Endothelial cell of umbilical vein (primary cell): ENCODE data around the gene LIN7A. TPM values are rescaled to one million over a fixed set of nuclear protein-coding genes. Genes with fewer than 3 reads are reported as not detected.

Experiments
- BruUV-seq: library from RNA; stranded (reverse); fragments of 400-500 nt; replicated peaks from 2 replicates; lab custom pipeline; 2021; lab: Mats Ljungman, UMichigan
- CTCF ChIA-PET: fragments of 300-600, 350-600 bp; sonication (Branson Sonifier 250); formaldehyde crosslinking; loops from one replicate; lab custom pipeline; 2021; ENCODE audit warnings: antibody characterized with exemption, inconsistent platforms; lab: Charles Lee
- POLR2A ChIA-PET: fragments of 300-600, 350-600 bp; sonication (Branson Sonifier 250); formaldehyde crosslinking; loops from one replicate; lab custom pipeline; 2021; ENCODE audit warnings: antibody characterized with exemption, inconsistent platforms; lab: Charles Lee
- DNase-seq: peaks from one replicate; pipeline ENCODE4 v3.0.0-alpha.2; 2011; ENCODE audit warnings: low read depth, low spot score
- FAIRE-seq: peaks from 2 replicates; lab custom pipeline; 2011; peaks lifted over from hg19 to GRCh38; lab: Jason Lieb, UNC
- H2AFZ ChIP-seq: 2 replicates; pipeline ENCODE4 v1.6.0; 2012; ENCODE audit warnings: low read depth, low read length, control low read depth, inconsistent platforms
- H3K27ac ChIP-seq: 2 replicates; pipeline ENCODE4 v1.5.1; 2011; ENCODE audit warnings: low read depth, mild to moderate bottlenecking, control low read depth, low read length, moderate library complexity; ENCODE audit not compliant: insufficient read depth
- H3K27me3 ChIP-seq, 2 experiments: 2 replicates each; pipeline versions ENCODE4 v1.6.0 to v1.6.1; 2011; ENCODE audit warnings: low read length in 2 of 2, mixed read lengths in 1 of 2; ENCODE audit not compliant: control insufficient read depth in 2 of 2, insufficient read depth in 2 of 2
- H3K36me3 ChIP-seq, 2 experiments: 2 replicates in 1 of 2; 3 replicates in 1 of 2; pipeline ENCODE4 v1.5.1; 2011; ENCODE audit warnings: low read length in 2 of 2, mild to moderate bottlenecking in 1 of 2, moderate library complexity in 1 of 2; ENCODE audit not compliant: control insufficient read depth in 2 of 2, insufficient read depth in 2 of 2; ENCODE audit errors: extremely low read depth in 1 of 2
- H3K4me1 ChIP-seq: 3 replicates; pipeline ENCODE4 v1.5.1; 2011; ENCODE audit warnings: mild to moderate bottlenecking, low read length; ENCODE audit not compliant: control insufficient read depth, insufficient read depth; ENCODE audit errors: extremely low read depth
- H3K4me2 ChIP-seq: 2 replicates; pipeline ENCODE4 v1.6.1; 2011; ENCODE audit warnings: low read length, control low read depth, mixed read lengths; ENCODE audit not compliant: insufficient read depth
- H3K4me3 ChIP-seq, 3 experiments: fragments of 200-600 bp in 1 of 3; sonication (generic), shearing (Covaris generic) in 1 of 3; replicated peaks in 1 of 3; 2 replicates each; pipeline ENCODE4 v1.5.1; 2011 to 2016; ENCODE audit warnings: control low read depth in 3 of 3, low read length in 3 of 3, mild to moderate bottlenecking in 2 of 3, inconsistent platforms in 1 of 3, low read depth in 1 of 3, moderate library complexity in 1 of 3; ENCODE audit not compliant: insufficient read depth in 1 of 3
- H3K79me2 ChIP-seq: 2 replicates; pipeline ENCODE4 v1.6.0; 2012; ENCODE audit warnings: low read length, inconsistent platforms; ENCODE audit not compliant: control insufficient read depth, insufficient read depth
- H3K9ac ChIP-seq: replicated peaks from 2 replicates; pipeline ENCODE3; 2011; ENCODE audit warnings: low read length, control low read depth; ENCODE audit not compliant: insufficient read depth; ENCODE audit errors: extremely low read depth
- H3K9me1 ChIP-seq: replicated peaks from 3 replicates; pipeline ENCODE4 v1.6.0; 2011; ENCODE audit warnings: mild to moderate bottlenecking, low read length; ENCODE audit not compliant: control insufficient read depth, insufficient read depth; ENCODE audit errors: extremely low read depth
- H3K9me3 ChIP-seq: replicated peaks from 2 replicates; pipeline ENCODE4 v1.5.1; 2012; ENCODE audit warnings: low read length, inconsistent platforms; ENCODE audit not compliant: control insufficient read depth, insufficient read depth
- H4K20me1 ChIP-seq: replicated peaks from 2 replicates; pipeline ENCODE3; 2011; ENCODE audit warnings: mild to moderate bottlenecking, low read length; ENCODE audit not compliant: control insufficient read depth, insufficient read depth; ENCODE audit errors: extremely low read depth
- EZH2 ChIP-seq: IDR thresholded peaks from 2 replicates; pipeline ENCODE4 v1.6.1; 2012; ENCODE audit warnings: borderline replicate concordance, low read depth, mild to moderate bottlenecking, moderate library complexity, low read length, inconsistent platforms; ENCODE audit not compliant: severe bottlenecking
- FOS ChIP-seq: IDR thresholded peaks from 2 replicates; pipeline ENCODE4 v1.6.1; 2011; ENCODE audit warnings: mild to moderate bottlenecking, low read length, moderate library complexity, borderline replicate concordance; ENCODE audit not compliant: insufficient read depth
- GATA2 ChIP-seq: IDR thresholded peaks from 2 replicates; pipeline ENCODE4 v1.7.0; 2011; ENCODE audit warnings: low read depth, mild to moderate bottlenecking, moderate library complexity, mixed read lengths, low read length; ENCODE audit not compliant: insufficient read length, insufficient read depth
- JUN ChIP-seq: IDR thresholded peaks from 2 replicates; pipeline ENCODE4 v1.6.1; 2011; ENCODE audit warnings: borderline replicate concordance, low read depth; ENCODE audit not compliant: insufficient read length, insufficient read depth
- MYC ChIP-seq: IDR thresholded peaks from one replicate; pipeline ENCODE4 v1.6.1; 2011; ENCODE audit warnings: mild to moderate bottlenecking, low read depth, low read length
- POLR2A ChIP-seq: IDR thresholded peaks from 2 replicates; pipeline ENCODE4 v1.6.1; 2012; ENCODE audit warnings: low read depth, mild to moderate bottlenecking, control low read depth, low read length
- POLR2AphosphoS5 ChIP-seq: IDR thresholded peaks from 2 replicates; pipeline ENCODE4 v1.6.1; 2012; ENCODE audit warnings: low read depth, mild to moderate bottlenecking, control low read depth, low read length, moderate library complexity; ENCODE audit not compliant: insufficient read depth
- dilution Hi-C: fragments of 300-500 bp; cut with MboI; formaldehyde crosslinking; loops from one replicate; pipeline ENCODE4 v1.15.0; 2019; ENCODE audit warnings: low sequenced_read_pairs; ENCODE audit not compliant: extremely low pct_ligation_motif_present
- intact Hi-C: fragments of 100-400 bp; cut with micrococcal nuclease; formaldehyde crosslinking; loops from one replicate; pipeline ENCODE4 v1.10.0; 2022
- polyA plus RNA-seq, 4 experiments: library from polyadenylated mRNA; depleted of rRNA in 3 of 4; stranded (reverse) in 3 of 4; unstranded in 1 of 4; fragments of >200 nt; gene quantifications; 2 replicates each; pipeline versions ENCODE4 v1.2.1 to v1.2.3, GENCODE V29; 2011 to 2012; ENCODE audit warnings: missing spikeins in 1 of 4
- total RNA-seq: library from RNA; stranded (reverse); gene quantifications from 2 replicates; pipeline ENCODE4 v1.2.3, GENCODE V29; 2021
- TF ChIP-seq, protein P1 (sequence below), 2 donors: IDR thresholded peaks; 1 replicate in 1 of 2; 2 replicates in 1 of 2; pipeline ENCODE4 v1.5.1; 2011; ENCODE audit warnings: low read length in 2 of 2, mild to moderate bottlenecking in 2 of 2, moderate library complexity in 2 of 2, control low read depth in 1 of 2, inconsistent platforms in 1 of 2, low read depth in 1 of 2; ENCODE audit not compliant: insufficient read depth in 1 of 2; ENCODE audit errors: extremely low read depth in 1 of 2
- TF ChIP-seq, protein P2 (sequence below): IDR thresholded peaks from 2 replicates; pipeline ENCODE4 v1.6.1; 2011; ENCODE audit not compliant: insufficient read depth, insufficient read length

Gene LIN7A
- total and polyA plus RNA-seq, 2 donors (not counting 3 experiments of a cell fraction or from before 2014, with no cell fraction given), result 1.6 to 4.3 TPM

DNA sequence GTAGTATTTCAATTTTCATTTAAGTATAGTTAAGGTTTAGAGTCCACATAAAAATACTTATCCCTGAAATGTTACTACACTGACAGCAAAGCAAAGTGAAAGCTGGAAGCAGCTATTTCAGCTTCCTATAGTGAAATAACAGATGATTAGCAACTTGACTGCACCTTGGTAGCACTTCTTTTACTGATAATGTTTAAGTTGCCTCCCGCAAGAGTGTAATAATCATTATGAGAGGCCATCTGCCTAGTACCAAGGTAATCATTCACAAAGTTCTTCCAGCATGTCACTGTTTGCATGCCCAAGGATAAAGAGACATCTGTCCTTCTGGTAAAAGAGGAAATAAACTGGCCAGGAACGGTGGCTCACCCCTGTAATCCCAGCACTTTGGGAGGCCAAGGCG lies 69.8 kb downstream of the LIN7A start:
- H3K27ac ChIP-seq, result no peak overlapping the region
- no peak overlapping the region for H3K9ac ChIP-seq
- no peak overlapping the region for H3K4me3 ChIP-seq
- H3K27me3 ChIP-seq, result no peaks in the 10 kb centered on the region
- no peak for DNase-seq
- dilution Hi-C loops, result no loop called here
- ChIA-PET POLR2A (no interaction called here), CTCF (no interaction called here)
- H3K9me3 ChIP-seq, result no peaks in the 10 kb centered on the region
- no peaks in the 10 kb centered on the region for H3K36me3 ChIP-seq
- no TSS peak for BruUV-seq
- H3K4me1 ChIP-seq, result no peaks in the 10 kb centered on the region
- TF ChIP-seq EZH2, result no peak
- TF ChIP-seq GATA2, result no peak
- TF ChIP-seq POLR2A, result no peak
- TF ChIP-seq, protein P1, sequence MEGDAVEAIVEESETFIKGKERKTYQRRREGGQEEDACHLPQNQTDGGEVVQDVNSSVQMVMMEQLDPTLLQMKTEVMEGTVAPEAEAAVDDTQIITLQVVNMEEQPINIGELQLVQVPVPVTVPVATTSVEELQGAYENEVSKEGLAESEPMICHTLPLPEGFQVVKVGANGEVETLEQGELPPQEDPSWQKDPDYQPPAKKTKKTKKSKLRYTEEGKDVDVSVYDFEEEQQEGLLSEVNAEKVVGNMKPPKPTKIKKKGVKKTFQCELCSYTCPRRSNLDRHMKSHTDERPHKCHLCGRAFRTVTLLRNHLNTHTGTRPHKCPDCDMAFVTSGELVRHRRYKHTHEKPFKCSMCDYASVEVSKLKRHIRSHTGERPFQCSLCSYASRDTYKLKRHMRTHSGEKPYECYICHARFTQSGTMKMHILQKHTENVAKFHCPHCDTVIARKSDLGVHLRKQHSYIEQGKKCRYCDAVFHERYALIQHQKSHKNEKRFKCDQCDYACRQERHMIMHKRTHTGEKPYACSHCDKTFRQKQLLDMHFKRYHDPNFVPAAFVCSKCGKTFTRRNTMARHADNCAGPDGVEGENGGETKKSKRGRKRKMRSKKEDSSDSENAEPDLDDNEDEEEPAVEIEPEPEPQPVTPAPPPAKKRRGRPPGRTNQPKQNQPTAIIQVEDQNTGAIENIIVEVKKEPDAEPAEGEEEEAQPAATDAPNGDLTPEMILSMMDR (IDR thresholded peaks at IDR 0.05; ENCODE audit: extremely low read depth in 1 of 2, insufficient read depth in 1 of 2, low read depth in 1 of 2, low read length in 2 of 2), result no peak
- TF ChIP-seq, protein P2, sequence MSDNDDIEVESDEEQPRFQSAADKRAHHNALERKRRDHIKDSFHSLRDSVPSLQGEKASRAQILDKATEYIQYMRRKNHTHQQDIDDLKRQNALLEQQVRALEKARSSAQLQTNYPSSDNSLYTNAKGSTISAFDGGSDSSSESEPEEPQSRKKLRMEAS, result no peak
- TF ChIP-seq JUN, result no peak
- TF ChIP-seq FOS, result no peak
- TF ChIP-seq POLR2AphosphoS5, result no peak
- TF ChIP-seq MYC, result no peak
- H3K9me1 ChIP-seq, result no peaks in the 10 kb centered on the region
- no peak overlapping the region for H3K4me2 ChIP-seq
- intact Hi-C loops, result no loop called here
- H3K79me2 ChIP-seq, result no peaks in the 10 kb centered on the region
- H2AFZ ChIP-seq, result no peak overlapping the region
- FAIRE-seq, result no peak
- no peaks in the 10 kb centered on the region for H4K20me1 ChIP-seq
